Upper lobe of left lung (tissue), 4 donors: ENCODE results near the gene FBXL3.

ENCODE experiments used
- EP300 ChIP-seq, 4 donors: sonication (generic); formaldehyde crosslinking; IDR thresholded peaks; one replicate each; pipeline ENCODE4 v1.5.1; 2017; ENCODE audit warnings: antibody characterized with exemption in 4 of 4, control low read depth in 2 of 4
- POLR2A ChIP-seq, 4 donors: fragments of 450-650 bp; IDR thresholded peaks; one replicate each; pipeline ENCODE4 v1.5.1; 2016 to 2017; ENCODE audit warnings: antibody characterized with exemption in 4 of 4, mild to moderate bottlenecking in 2 of 4
- POLR2AphosphoS5 ChIP-seq, 2 donors: sonication (generic); formaldehyde crosslinking; IDR thresholded peaks; one replicate each; pipeline ENCODE4 v1.5.1; 2017; ENCODE audit warnings: antibody characterized with exemption in 2 of 2
- TF ChIP-seq, protein P1 (sequence below), 6 experiments: fragments of 450-650 bp in 4 of 6; fragments of 200-600 bp in 2 of 6; sonication (generic) in 2 of 6; IDR thresholded peaks; one replicate each; pipeline ENCODE4 v1.5.1; 2016 to 2019; ENCODE audit warnings: antibody characterized with exemption in 6 of 6

GRCh38 chr13:77014906-77015685 is 11.9 kb downstream of the FBXL3 start:
- TF ChIP-seq, protein P1, sequence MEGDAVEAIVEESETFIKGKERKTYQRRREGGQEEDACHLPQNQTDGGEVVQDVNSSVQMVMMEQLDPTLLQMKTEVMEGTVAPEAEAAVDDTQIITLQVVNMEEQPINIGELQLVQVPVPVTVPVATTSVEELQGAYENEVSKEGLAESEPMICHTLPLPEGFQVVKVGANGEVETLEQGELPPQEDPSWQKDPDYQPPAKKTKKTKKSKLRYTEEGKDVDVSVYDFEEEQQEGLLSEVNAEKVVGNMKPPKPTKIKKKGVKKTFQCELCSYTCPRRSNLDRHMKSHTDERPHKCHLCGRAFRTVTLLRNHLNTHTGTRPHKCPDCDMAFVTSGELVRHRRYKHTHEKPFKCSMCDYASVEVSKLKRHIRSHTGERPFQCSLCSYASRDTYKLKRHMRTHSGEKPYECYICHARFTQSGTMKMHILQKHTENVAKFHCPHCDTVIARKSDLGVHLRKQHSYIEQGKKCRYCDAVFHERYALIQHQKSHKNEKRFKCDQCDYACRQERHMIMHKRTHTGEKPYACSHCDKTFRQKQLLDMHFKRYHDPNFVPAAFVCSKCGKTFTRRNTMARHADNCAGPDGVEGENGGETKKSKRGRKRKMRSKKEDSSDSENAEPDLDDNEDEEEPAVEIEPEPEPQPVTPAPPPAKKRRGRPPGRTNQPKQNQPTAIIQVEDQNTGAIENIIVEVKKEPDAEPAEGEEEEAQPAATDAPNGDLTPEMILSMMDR (IDR thresholded peaks at IDR 0.05), result no peak
- no peak for TF ChIP-seq EP300 (IDR thresholded peaks at IDR 0.05)
- no peak for TF ChIP-seq POLR2A (IDR thresholded peaks at IDR 0.05)
- TF ChIP-seq POLR2AphosphoS5 (IDR thresholded peaks at IDR 0.05), result no peak
